ENCODE measurements around the gene RBM33.
"Not testable (repeated sequence)": the region's sequence is repeated elsewhere in the genome, so short reads cannot be mapped to it uniquely, and the experiment has no call there.

Gene RBM33

GRCh38 chr7:155816192-155816508 is 171.7 kb downstream of the RBM33 start:
- CTCF ChIA-PET, result interaction anchor here (0.6 kb wide), 1 partner anchor 1640 kb away, joined by 5 read pairs; no protein-coding TSS in a partner anchor
- POLR2A ChIA-PET, result no interaction called here
- TF ChIP-seq NFRKB (IDR thresholded peaks at IDR 0.05) (no peak), CTBP1 (IDR thresholded peaks at IDR 0.05; ENCODE audit: borderline replicate concordance) (no peak), LEF1 (IDR thresholded peaks at IDR 0.05; ENCODE audit: borderline replicate concordance) (no peak), FOXA1 (IDR thresholded peaks at IDR 0.05) (no peak), ELF4 (IDR thresholded peaks at IDR 0.05) (no peak), L3MBTL2 (conservative IDR thresholded peaks at IDR 0.05) (no peak), SUZ12 (IDR thresholded peaks at IDR 0.05) (no peak), ZNF384 (IDR thresholded peaks at IDR 0.05) (no peak), FOXM1 (IDR thresholded peaks at IDR 0.05; ENCODE audit: borderline replicate concordance) (no peak), PKNOX1 (IDR thresholded peaks at IDR 0.05) (no peak), TARDBP (IDR thresholded peaks at IDR 0.05) (no peak), ARNT (IDR thresholded peaks at IDR 0.05) (no peak), SP1 (IDR thresholded peaks at IDR 0.05) (no peak), HDGF (IDR thresholded peaks at IDR 0.05; ENCODE audit: borderline replicate concordance) (no peak), BHLHE40 (IDR thresholded peaks at IDR 0.05; ENCODE audit: borderline replicate concordance) (no peak)
- DNase-seq (ENCODE audit: extremely low spot score), result no peak

GRCh38 chr7:155816996-155817395 is 172.5 kb downstream of the RBM33 start:
- TF ChIP-seq BHLHE40 (IDR thresholded peaks at IDR 0.05; ENCODE audit: borderline replicate concordance) (no peak), NFRKB (IDR thresholded peaks at IDR 0.05) (no peak), SUZ12 (IDR thresholded peaks at IDR 0.05) (no peak), L3MBTL2 (conservative IDR thresholded peaks at IDR 0.05) (no peak), LEF1 (IDR thresholded peaks at IDR 0.05; ENCODE audit: borderline replicate concordance) (no peak), ARNT (IDR thresholded peaks at IDR 0.05) (no peak), CTBP1 (IDR thresholded peaks at IDR 0.05; ENCODE audit: borderline replicate concordance) (no peak), SP1 (IDR thresholded peaks at IDR 0.05) (no peak), HDGF (IDR thresholded peaks at IDR 0.05; ENCODE audit: borderline replicate concordance) (no peak), FOXK2 (IDR thresholded peaks at IDR 0.05) (no peak), FOXM1 (IDR thresholded peaks at IDR 0.05; ENCODE audit: borderline replicate concordance) (no peak), ZNF384 (IDR thresholded peaks at IDR 0.05) (no peak), FOXA1 (IDR thresholded peaks at IDR 0.05) (no peak), PKNOX1 (IDR thresholded peaks at IDR 0.05) (no peak), ELF4 (IDR thresholded peaks at IDR 0.05) (no peak), TARDBP (IDR thresholded peaks at IDR 0.05) (no peak)
- CTCF ChIA-PET, result no interaction called here
- no peak for DNase-seq (ENCODE audit: extremely low spot score)
- POLR2A ChIA-PET, result no interaction called here

- CTCF ChIA-PET; POLR2A ChIA-PET; DNase-seq (ENCODE audit: extremely low spot score): not testable (repeated sequence)
Observed at GRCh38 chr7:155817515-155817914, 173.1 kb downstream of the RBM33 start.

GRCh38 chr7:155818154-155818819 is 173.8 kb downstream of the RBM33 start:
- no peak for DNase-seq (ENCODE audit: extremely low spot score)
- TF ChIP-seq SUZ12 (IDR thresholded peaks at IDR 0.05), result no peak
- CTCF ChIA-PET, result no interaction called here
- POLR2A ChIA-PET, result no interaction called here

- no peak for TF ChIP-seq FOXM1 (IDR thresholded peaks at IDR 0.05; ENCODE audit: borderline replicate concordance)
- TF ChIP-seq PKNOX1 (IDR thresholded peaks at IDR 0.05), result no peak
- TF ChIP-seq FOXK2 (IDR thresholded peaks at IDR 0.05), result no peak
- TF ChIP-seq CTBP1 (IDR thresholded peaks at IDR 0.05; ENCODE audit: borderline replicate concordance), result no peak
- no peak for TF ChIP-seq TARDBP (IDR thresholded peaks at IDR 0.05)
- no peak for TF ChIP-seq FOXA1 (IDR thresholded peaks at IDR 0.05)
- TF ChIP-seq L3MBTL2 (conservative IDR thresholded peaks at IDR 0.05), result no peak
- no peak for TF ChIP-seq BHLHE40 (IDR thresholded peaks at IDR 0.05; ENCODE audit: borderline replicate concordance)
- DNase-seq (ENCODE audit: extremely low spot score), result no peak
- POLR2A ChIA-PET, result no interaction called here
- CTCF ChIA-PET, result no interaction called here
Observed at GRCh38 chr7:155818820-155819168, 174.3 kb downstream of the RBM33 start.

- ChIA-PET POLR2A (no interaction called here), CTCF (no interaction called here)
- DNase-seq (ENCODE audit: extremely low spot score), result no peak
- no peak for TF ChIP-seq TARDBP (IDR thresholded peaks at IDR 0.05)
Observed at GRCh38 chr7:155819186-155819585, 174.7 kb downstream of the RBM33 start.

- CTCF ChIA-PET, result no interaction called here
- POLR2A ChIA-PET, result no interaction called here
- no peak for DNase-seq (ENCODE audit: extremely low spot score)
- TF ChIP-seq ZNF384 (IDR thresholded peaks at IDR 0.05), result no peak
Observed at GRCh38 chr7:155820246-155820645, 175.8 kb downstream of the RBM33 start.

GRCh38 chr7:155820788-155821187 is 176.3 kb downstream of the RBM33 start:
- ChIA-PET CTCF (no interaction called here), POLR2A (no interaction called here)
- TF ChIP-seq HDGF (IDR thresholded peaks at IDR 0.05; ENCODE audit: borderline replicate concordance) (no peak), SUZ12 (IDR thresholded peaks at IDR 0.05) (no peak), NFRKB (IDR thresholded peaks at IDR 0.05) (no peak), L3MBTL2 (conservative IDR thresholded peaks at IDR 0.05) (no peak), ELF4 (IDR thresholded peaks at IDR 0.05) (no peak), FOXA1 (IDR thresholded peaks at IDR 0.05) (no peak), TARDBP (IDR thresholded peaks at IDR 0.05) (no peak), PKNOX1 (IDR thresholded peaks at IDR 0.05) (no peak), FOXM1 (IDR thresholded peaks at IDR 0.05; ENCODE audit: borderline replicate concordance) (no peak), ZNF384 (IDR thresholded peaks at IDR 0.05) (no peak), FOXK2 (IDR thresholded peaks at IDR 0.05) (no peak), BHLHE40 (IDR thresholded peaks at IDR 0.05; ENCODE audit: borderline replicate concordance) (no peak), CTBP1 (IDR thresholded peaks at IDR 0.05; ENCODE audit: borderline replicate concordance) (no peak), SP1 (IDR thresholded peaks at IDR 0.05) (no peak), LEF1 (IDR thresholded peaks at IDR 0.05; ENCODE audit: borderline replicate concordance) (no peak), ARNT (IDR thresholded peaks at IDR 0.05) (no peak)
- DNase-seq (ENCODE audit: extremely low spot score), result no peak
